GM23248 (cell line): Measurements from ENCODE around the gene PPP1R3C.

Experiments used
- EZH2 ChIP-seq: fragments of 200-600 bp; sonication (generic); IDR thresholded peaks from 2 replicates; pipeline ENCODE4 v1.6.1; 2018; ENCODE audit warnings: antibody characterized with exemption, mild to moderate bottlenecking; ENCODE audit not compliant: insufficient read depth, poor library complexity, severe bottlenecking
- EZH2phosphoT487 ChIP-seq: fragments of 200-600 bp; sonication (generic); IDR thresholded peaks from 2 replicates; pipeline ENCODE4 v1.6.1; 2018; ENCODE audit warnings: antibody characterized with exemption, moderate library complexity, mild to moderate bottlenecking, low read depth; ENCODE audit not compliant: insufficient read depth

DNA sequence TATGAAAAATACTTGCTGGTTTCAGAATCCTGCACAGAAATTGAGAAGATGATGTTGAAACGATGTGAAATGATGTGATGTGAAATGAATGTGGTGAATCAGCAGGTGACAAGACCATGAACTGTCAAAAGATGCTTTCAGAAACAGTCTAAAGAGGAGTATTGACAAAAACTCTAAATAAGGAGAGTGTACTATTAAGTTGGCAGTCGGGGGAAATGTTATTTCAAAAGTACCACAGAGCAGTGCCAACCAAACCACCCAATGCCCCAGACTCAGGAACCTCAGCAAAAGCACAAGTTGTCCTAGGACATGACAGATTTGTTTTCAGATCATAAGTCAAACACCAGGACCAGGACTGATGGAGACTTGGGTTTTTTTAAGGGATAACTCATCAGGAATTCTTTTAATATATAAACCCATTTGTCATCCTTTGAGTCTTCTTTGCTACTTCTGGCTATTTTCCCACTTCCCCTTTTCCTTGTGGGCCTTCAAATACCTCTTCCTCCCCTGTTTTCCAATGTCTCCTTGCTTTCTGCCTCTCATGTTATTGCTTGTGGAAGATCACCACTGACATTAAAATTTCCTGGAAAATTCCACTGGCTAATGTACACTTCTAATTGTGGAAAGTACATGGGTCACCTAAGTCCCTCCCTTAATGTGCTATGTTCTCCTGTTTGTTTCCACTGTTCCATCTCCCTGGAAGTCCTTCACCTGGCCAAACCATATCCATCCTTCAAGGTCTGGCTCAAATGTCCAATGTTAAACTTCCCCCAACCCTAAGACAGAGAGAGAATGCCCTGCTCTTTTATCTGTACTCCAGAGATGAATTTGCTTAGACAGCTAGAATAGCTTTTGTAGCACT lies 10.2 kb upstream of the PPP1R3C start:
- TF ChIP-seq EZH2 (no peak), EZH2phosphoT487 (no peak)
